GM12801 (cell line): Measurements from ENCODE around the gene TRAF3IP3.

Experiments used
- CTCF ChIP-seq: IDR thresholded peaks from one replicate; pipeline ENCODE4 v1.5.1; 2011; ENCODE audit warnings: control low read depth; ENCODE audit not compliant: insufficient read length; ENCODE audit errors: extremely low read depth

TRAF3IP3 gene

DNA sequence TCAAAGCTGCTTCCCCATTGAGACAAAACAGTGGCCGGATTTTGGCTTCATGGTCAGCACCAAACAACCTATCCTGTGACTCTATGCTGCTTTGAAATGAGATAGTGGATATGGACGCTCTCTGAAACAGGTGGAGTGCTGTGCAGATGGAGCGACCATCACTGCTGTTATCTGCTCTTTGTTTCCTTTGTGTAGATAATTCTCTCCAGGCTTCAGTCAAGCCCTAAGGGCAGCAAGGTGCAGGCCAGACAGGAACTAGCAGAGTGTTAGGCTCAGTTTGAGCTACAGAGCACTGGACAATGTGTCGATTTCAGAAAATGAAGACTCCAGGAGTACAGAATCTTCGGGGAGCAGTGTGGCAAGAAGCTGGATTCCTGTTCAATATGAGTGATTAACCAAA, 54.9 kb downstream of the TRAF3IP3 start:
- no peak for TF ChIP-seq CTCF

DNA sequence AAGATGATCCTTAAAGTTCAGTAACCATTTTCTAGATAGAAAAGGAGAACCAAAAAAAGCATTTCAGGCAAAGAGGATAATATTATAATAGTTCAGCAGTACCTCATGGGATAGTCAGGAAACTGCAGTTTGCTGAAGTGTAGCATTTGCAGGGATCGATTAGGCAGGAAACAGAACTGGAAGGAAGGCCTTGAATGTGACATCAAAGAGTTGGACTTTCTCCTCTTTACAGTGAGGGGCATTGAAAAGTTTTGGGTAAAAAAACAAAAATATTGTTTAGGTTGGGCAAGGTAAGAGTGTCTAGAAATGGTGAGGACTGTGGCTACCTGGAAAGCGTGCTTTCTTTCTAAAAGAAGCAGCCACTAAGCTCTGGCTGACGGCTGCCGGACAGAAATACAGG, 58.0 kb downstream of the TRAF3IP3 start:
- TF ChIP-seq CTCF, result no peak

GRCh38 chr1:209815490-209815889, 59.6 kb downstream of the TRAF3IP3 start:
- no peak for TF ChIP-seq CTCF

GRCh38 chr1:209815931-209816341, 60.1 kb downstream of the TRAF3IP3 start:
- TF ChIP-seq CTCF, result no peak

- TF ChIP-seq CTCF, result no peak
These were observed 61.1 kb downstream of the TRAF3IP3 start for GRCh38 chr1:209816923-209817322.

DNA sequence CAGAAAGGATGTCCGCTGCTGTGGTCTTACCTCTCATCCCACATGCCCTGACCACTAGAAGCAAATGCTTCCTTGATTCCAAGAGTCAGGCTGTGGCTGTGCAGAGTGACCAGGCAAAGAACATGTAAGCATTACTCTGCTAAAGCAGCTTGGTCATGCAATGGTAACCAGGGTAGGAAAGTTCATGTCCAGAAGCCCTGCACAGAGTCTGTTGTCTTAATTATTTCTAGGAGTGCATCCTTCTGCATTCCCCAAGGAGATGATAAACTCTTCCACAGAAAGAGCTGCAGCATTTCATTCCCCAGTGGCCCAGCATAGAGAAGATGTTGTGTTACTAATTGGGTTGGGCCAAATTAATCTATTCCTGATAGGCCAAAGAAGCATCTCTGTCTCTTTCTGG, 61.8 kb downstream of the TRAF3IP3 start:
- TF ChIP-seq CTCF, result no peak

- no peak for TF ChIP-seq CTCF
These were observed 63.2 kb downstream of the TRAF3IP3 start for GRCh38 chr1:209819058-209819457.

DNA sequence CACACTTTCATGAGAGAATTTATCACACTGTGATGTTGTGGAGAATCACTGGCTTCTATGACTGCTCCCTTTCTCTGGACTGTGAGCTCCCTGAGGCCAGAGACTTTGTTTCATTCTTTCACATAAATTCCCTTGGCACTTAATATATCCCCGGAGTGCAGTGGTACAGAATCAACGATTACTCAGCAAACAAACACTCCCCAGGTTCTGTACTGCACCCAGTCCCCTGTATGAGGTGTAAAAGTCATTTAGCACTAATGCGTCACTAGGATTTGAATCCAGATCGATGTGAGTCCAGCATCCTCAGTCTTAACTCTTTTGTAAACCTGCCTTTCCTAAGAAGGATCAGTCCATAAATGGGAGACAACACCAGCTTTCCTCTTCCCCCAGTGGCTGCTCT, 65.1 kb downstream of the TRAF3IP3 start:
- no peak for TF ChIP-seq CTCF
